ENCODE results near the gene GATD1. TPM values are rescaled to one million over a fixed set of nuclear protein-coding genes. Genes with fewer than 3 reads are reported as not detected.

Gene GATD1
- total and polyA plus RNA-seq, 2 experiments from 2014 or later = 39.3 to 51.0 TPM

- no peaks in the 10 kb centered on the region for H3K36me3 ChIP-seq (ENCODE audit: insufficient read depth)
- H2AFZ ChIP-seq = no peak overlapping the region
- peaks cover 3% of the 10 kb centered on the region; the same call in 1 of the 2 replicates for H4K20me1 ChIP-seq (replicated peaks; ENCODE audit: insufficient read depth)
- Mint-ChIP-seq H3K4me1 (peaks cover 29% of the 10 kb centered on the region), H3K27ac (no peak overlapping the region), H3K27me3 (ENCODE audit: insufficient read depth, low read depth, poor library complexity) (peaks cover 15% of the 10 kb centered on the region), H3K36me3 (ENCODE audit: low read depth) (peaks cover 6% of the 10 kb centered on the region; the same call in 1 of the 3 replicates), H3K4me3 (no peak overlapping the region), H3K9me3 (no peaks in the 10 kb centered on the region)
- peaks cover 23% of the 10 kb centered on the region; the same call in 1 of the 2 replicates for H3K4me1 ChIP-seq (ENCODE audit: insufficient read depth)
- no peak overlapping the region for H3K27ac ChIP-seq (ENCODE audit: low read depth)
- no peak for DNase-seq (ENCODE audit: low spot score)
- no peaks in the 10 kb centered on the region for H3K27me3 ChIP-seq (ENCODE audit: insufficient read depth)
- no peaks in the 10 kb centered on the region for H3K9me2 ChIP-seq (ENCODE audit: insufficient read depth)
- TF ChIP-seq, protein P1, sequence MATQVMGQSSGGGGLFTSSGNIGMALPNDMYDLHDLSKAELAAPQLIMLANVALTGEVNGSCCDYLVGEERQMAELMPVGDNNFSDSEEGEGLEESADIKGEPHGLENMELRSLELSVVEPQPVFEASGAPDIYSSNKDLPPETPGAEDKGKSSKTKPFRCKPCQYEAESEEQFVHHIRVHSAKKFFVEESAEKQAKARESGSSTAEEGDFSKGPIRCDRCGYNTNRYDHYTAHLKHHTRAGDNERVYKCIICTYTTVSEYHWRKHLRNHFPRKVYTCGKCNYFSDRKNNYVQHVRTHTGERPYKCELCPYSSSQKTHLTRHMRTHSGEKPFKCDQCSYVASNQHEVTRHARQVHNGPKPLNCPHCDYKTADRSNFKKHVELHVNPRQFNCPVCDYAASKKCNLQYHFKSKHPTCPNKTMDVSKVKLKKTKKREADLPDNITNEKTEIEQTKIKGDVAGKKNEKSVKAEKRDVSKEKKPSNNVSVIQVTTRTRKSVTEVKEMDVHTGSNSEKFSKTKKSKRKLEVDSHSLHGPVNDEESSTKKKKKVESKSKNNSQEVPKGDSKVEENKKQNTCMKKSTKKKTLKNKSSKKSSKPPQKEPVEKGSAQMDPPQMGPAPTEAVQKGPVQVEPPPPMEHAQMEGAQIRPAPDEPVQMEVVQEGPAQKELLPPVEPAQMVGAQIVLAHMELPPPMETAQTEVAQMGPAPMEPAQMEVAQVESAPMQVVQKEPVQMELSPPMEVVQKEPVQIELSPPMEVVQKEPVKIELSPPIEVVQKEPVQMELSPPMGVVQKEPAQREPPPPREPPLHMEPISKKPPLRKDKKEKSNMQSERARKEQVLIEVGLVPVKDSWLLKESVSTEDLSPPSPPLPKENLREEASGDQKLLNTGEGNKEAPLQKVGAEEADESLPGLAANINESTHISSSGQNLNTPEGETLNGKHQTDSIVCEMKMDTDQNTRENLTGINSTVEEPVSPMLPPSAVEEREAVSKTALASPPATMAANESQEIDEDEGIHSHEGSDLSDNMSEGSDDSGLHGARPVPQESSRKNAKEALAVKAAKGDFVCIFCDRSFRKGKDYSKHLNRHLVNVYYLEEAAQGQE (IDR thresholded peaks at IDR 0.05; ENCODE audit: unreplicated experiment) = no peak
- TF ChIP-seq EZH2phosphoT487 (IDR thresholded peaks at IDR 0.05; ENCODE audit: unreplicated experiment) (no peak), NANOG (IDR thresholded peaks at IDR 0.05; ENCODE audit: borderline replicate concordance) (no peak), CREB1 (CRISPR knock-in tag; IDR thresholded peaks at IDR 0.05; ENCODE audit: low read depth) (no peak), ZNF114 (CRISPR knock-in tag; IDR thresholded peaks at IDR 0.05) (no peak), JUNB (IDR thresholded peaks at IDR 0.05; ENCODE audit: unreplicated experiment) (no peak), STAT1 (IDR thresholded peaks at IDR 0.05; ENCODE audit: unreplicated experiment) (no peak), ZNF331 (CRISPR knock-in tag; IDR thresholded peaks at IDR 0.05; ENCODE audit: low read depth) (no peak), CTCF (conservative IDR thresholded peaks at IDR 0.05; ENCODE audit: low read depth in 2 of 2) (no peak), POLR2AphosphoS5 (IDR thresholded peaks at IDR 0.05; ENCODE audit: low read depth) (no peak), EZH2 (IDR thresholded peaks at IDR 0.05; ENCODE audit: low read depth, unreplicated experiment) (no peak)
- TF ChIP-seq, protein P2, sequence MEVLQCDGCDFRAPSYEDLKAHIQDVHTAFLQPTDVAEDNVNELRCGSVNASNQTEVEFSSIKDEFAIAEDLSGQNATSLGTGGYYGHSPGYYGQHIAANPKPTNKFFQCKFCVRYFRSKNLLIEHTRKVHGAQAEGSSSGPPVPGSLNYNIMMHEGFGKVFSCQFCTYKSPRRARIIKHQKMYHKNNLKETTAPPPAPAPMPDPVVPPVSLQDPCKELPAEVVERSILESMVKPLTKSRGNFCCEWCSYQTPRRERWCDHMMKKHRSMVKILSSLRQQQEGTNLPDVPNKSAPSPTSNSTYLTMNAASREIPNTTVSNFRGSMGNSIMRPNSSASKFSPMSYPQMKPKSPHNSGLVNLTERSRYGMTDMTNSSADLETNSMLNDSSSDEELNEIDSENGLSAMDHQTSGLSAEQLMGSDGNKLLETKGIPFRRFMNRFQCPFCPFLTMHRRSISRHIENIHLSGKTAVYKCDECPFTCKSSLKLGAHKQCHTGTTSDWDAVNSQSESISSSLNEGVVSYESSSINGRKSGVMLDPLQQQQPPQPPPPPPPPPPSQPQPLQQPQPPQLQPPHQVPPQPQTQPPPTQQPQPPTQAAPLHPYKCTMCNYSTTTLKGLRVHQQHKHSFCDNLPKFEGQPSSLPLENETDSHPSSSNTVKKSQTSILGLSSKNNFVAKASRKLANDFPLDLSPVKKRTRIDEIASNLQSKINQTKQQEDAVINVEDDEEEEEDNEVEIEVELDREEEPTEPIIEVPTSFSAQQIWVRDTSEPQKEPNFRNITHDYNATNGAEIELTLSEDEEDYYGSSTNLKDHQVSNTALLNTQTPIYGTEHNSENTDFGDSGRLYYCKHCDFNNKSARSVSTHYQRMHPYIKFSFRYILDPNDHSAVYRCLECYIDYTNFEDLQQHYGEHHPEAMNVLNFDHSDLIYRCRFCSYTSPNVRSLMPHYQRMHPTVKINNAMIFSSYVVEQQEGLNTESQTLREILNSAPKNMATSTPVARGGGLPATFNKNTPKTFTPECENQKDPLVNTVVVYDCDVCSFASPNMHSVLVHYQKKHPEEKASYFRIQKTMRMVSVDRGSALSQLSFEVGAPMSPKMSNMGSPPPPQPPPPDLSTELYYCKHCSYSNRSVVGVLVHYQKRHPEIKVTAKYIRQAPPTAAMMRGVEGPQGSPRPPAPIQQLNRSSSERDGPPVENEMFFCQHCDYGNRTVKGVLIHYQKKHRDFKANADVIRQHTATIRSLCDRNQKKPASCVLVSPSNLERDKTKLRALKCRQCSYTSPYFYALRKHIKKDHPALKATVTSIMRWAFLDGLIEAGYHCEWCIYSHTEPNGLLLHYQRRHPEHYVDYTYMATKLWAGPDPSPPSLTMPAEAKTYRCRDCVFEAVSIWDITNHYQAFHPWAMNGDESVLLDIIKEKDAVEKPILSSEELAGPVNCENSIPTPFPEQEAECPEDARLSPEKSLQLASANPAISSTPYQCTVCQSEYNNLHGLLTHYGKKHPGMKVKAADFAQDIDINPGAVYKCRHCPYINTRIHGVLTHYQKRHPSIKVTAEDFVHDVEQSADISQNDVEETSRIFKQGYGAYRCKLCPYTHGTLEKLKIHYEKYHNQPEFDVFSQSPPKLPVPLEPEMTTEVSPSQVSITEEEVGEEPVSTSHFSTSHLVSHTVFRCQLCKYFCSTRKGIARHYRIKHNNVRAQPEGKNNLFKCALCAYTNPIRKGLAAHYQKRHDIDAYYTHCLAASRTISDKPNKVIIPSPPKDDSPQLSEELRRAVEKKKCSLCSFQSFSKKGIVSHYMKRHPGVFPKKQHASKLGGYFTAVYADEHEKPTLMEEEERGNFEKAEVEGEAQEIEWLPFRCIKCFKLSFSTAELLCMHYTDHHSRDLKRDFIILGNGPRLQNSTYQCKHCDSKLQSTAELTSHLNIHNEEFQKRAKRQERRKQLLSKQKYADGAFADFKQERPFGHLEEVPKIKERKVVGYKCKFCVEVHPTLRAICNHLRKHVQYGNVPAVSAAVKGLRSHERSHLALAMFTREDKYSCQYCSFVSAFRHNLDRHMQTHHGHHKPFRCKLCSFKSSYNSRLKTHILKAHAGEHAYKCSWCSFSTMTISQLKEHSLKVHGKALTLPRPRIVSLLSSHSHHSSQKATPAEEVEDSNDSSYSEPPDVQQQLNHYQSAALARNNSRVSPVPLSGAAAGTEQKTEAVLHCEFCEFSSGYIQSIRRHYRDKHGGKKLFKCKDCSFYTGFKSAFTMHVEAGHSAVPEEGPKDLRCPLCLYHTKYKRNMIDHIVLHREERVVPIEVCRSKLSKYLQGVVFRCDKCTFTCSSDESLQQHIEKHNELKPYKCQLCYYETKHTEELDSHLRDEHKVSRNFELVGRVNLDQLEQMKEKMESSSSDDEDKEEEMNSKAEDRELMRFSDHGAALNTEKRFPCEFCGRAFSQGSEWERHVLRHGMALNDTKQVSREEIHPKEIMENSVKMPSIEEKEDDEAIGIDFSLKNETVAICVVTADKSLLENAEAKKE (CRISPR knock-in tag; IDR thresholded peaks at IDR 0.05) = no peak
- TF ChIP-seq, protein P3, sequence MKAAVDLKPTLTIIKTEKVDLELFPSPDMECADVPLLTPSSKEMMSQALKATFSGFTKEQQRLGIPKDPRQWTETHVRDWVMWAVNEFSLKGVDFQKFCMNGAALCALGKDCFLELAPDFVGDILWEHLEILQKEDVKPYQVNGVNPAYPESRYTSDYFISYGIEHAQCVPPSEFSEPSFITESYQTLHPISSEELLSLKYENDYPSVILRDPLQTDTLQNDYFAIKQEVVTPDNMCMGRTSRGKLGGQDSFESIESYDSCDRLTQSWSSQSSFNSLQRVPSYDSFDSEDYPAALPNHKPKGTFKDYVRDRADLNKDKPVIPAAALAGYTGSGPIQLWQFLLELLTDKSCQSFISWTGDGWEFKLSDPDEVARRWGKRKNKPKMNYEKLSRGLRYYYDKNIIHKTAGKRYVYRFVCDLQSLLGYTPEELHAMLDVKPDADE (IDR thresholded peaks at IDR 0.05) = no peak
- H3K79me2 ChIP-seq (replicated peaks; ENCODE audit: insufficient read depth) = no peaks in the 10 kb centered on the region; the same call in 1 of the 2 replicates
- peaks cover 19% of the 10 kb centered on the region for H3F3A ChIP-seq (replicated peaks; ENCODE audit: low read depth)
- no peak overlapping the region for H3K4me2 ChIP-seq
- no peak overlapping the region for H3K4me3 ChIP-seq
- no peak for ATAC-seq
Measured at GRCh38 chr11:793556-793955, 16.3 kb upstream of the GATD1 start.

Data from GM23338 (cell line).